ENCODE measurements around the gene SLC27A1. TPM values are rescaled to one million over a fixed set of nuclear protein-coding genes. Genes with fewer than 3 reads are reported as not detected.
"Not testable (repeated sequence)": the region's sequence is repeated elsewhere in the genome, so short reads cannot be mapped to it uniquely, and the experiment has no call there.

The SLC27A1 gene
- polyA plus RNA-seq, 4 donors, result 12.0 to 17.0 (median 13.3) TPM

DNA sequence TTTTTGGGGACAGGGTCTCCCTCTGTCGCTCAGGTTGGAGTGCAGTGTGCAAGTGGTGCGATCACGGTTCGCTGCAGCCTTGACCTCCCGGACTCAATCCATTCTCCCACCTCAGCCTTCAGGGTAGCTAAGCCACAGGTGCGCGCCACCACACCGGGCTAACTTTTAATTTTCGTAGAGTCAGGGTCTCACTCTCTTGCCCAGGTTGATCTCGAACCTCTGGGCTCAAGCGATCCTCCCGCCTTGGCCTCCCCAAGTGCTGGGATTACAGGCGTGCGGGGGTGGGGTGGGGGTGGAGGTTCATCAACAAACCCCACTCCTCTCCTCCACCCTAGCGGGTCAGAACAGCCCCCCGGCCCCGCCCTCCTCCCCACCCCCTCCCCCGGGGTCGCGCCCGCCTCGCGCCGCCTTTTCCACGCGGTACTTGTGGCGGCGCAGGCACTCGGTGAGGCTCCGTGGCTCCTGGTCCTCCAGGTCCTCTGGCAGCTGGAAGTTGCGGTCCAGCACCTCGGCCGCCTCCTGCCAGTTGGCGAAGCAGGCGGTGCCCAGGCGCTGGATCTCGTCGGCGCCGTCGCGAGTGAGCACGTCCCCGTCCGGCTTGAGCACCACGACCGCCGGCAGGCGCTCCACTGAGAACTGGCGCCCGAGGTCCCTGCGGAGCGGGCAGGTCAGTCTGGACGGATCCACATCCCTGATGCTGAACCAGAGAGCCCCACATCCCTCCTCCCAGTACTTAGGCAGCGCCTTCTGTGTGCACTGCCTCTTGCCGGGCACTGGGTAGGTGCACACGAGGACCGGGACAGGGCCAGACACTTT lies 14.8 kb upstream of the SLC27A1 start:
- DNase-seq (ENCODE audit: low read depth in 4 of 4, low spot score in 3 of 4), result no peak

GRCh38 chr19:17456127-17456526 lies 14.2 kb upstream of the SLC27A1 start:
- no peak for DNase-seq (ENCODE audit: low read depth in 4 of 4, low spot score in 3 of 4)

GRCh38 chr19:17457616-17458015 lies 12.7 kb upstream of the SLC27A1 start:
- no peak for DNase-seq (ENCODE audit: low read depth in 4 of 4, low spot score in 3 of 4)

GRCh38 chr19:17458970-17459369 lies 11.4 kb upstream of the SLC27A1 start:
- no peak for DNase-seq (ENCODE audit: low read depth in 4 of 4, low spot score in 3 of 4)

DNA sequence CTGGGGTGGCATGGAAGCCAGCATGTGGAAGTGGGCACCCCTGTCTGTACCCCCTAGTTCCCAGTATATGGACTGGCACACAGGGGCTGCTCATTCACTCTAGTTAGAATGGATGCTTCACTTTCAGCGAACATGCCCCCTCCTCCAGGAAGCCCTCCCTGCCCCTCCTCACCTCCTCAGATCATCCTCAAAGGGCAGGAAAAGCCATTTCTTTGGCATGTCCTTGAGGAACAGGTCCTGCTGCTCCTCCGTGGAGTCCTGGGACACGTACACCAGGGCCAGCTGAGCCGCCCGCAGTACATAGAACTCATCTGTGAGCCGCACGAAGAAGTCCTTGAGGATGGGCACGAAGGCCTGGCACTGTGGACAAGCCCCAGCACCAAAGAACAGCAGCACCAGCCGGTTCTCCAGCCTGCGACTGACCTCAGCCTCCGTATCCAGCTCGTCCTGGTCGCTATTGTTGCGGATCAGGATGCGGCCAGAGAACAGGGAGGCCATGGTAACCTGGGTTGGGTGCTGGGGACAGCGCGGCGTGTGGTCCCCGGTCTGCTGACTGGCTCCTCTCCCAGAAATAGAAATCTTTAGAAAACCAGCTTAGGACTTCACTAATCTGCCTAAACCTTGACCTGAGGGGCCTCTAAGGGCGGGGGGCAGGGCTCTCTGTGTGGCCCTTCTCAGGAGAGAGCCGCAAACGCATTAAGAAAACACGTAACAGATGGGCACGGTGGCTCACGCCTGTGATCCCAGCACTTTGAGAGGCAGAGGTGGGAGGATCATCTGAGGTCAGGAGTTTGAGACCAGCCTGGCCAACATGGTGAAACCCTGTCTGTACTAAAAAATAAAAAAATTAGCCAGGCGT lies 9.7 kb upstream of the SLC27A1 start, which contains the start of gene NXNL1:
NXNL1 (minus strand) TSS at position 555 of the 859 bp plus-strand sequence; CDS start at position 498, 57 bp downstream.
- no peak for DNase-seq (ENCODE audit: low read depth in 4 of 4, low spot score in 3 of 4)

DNA sequence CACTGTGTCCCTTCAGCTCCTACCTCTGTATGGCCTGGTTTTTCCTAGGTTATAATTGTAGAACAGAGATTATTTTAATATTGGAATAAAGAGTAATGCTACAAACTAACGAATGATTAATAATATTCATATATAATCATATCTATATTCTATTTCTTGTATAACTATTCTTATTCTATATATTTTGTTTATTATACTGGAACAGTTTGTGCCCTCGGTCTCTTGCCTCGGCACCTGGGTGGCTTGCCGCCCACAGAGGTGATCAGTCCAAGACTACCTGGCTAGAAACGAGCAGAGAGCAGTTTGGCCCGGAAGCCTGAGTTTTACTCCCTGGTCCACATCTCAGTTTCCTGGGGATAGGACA lies 3.9 kb upstream of the SLC27A1 start:
- no peak for DNase-seq (ENCODE audit: low read depth in 4 of 4, low spot score in 3 of 4)

GRCh38 chr19:17467471-17468301 lies 2.6 kb upstream of the SLC27A1 start:
- DNase-seq (ENCODE audit: low read depth in 4 of 4, low spot score in 3 of 4), result no peak

DNA sequence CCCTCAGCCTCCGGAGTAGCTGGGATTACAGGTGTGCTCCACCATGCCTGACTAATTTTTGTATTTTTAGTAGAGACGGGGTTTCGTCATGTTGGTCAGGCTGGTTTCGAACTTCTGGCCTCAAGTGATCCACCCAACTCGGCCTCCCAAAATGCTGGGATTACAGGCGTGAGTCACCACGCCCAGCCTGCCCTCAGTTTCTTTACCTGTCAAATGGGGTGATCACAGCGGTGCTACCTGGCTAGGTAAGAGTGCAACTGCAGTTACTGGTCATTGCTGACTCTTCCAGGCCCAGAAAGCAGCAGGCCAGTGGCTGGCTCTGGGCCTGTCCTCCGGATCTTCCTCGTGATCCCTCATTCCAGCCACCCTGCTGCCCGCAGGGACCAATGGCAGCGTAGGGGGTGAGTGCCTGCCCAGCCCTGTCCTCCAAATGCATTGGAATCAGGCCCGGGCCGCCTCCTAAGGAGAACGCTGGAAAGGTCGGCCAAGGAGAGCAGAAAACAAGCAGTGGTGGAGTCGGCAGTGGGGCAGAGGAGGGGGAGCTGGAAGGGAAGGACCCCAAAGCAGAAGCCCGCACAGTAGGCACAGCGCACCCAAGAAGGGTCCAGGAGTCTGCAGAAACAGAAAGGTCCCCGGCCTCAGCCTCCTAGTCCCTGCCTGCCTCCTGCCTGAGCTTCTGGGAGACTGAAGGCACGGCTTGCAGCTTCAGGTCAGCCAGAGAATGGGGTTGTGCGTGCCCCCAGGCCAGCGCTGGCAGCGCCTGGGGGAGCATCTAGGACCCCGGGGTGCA lies 1.8 kb upstream of the SLC27A1 start:
- DNase-seq (ENCODE audit: low read depth in 4 of 4, low spot score in 3 of 4), result no peak

DNA sequence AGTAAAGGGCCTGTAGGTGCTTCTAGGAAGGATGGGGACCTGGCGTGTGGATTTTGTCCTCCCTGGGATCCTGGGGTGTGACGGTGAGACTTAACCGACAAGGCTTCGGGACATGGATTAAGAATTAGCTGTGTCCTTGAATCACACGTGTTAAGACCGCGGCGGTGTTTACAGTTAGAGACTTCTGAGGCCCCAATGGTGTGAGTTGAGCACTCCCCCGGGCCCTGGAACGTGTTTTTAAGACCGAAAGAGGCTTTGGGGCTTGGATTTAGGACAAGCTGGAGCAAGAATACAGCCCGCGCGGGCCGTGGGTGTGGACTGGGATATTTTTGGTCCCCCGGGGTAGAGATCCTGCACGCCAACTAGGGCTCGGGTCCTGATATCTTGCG lies 1.2 kb upstream of the SLC27A1 start:
- no peak for DNase-seq (ENCODE audit: low read depth in 4 of 4, low spot score in 3 of 4)

DNA sequence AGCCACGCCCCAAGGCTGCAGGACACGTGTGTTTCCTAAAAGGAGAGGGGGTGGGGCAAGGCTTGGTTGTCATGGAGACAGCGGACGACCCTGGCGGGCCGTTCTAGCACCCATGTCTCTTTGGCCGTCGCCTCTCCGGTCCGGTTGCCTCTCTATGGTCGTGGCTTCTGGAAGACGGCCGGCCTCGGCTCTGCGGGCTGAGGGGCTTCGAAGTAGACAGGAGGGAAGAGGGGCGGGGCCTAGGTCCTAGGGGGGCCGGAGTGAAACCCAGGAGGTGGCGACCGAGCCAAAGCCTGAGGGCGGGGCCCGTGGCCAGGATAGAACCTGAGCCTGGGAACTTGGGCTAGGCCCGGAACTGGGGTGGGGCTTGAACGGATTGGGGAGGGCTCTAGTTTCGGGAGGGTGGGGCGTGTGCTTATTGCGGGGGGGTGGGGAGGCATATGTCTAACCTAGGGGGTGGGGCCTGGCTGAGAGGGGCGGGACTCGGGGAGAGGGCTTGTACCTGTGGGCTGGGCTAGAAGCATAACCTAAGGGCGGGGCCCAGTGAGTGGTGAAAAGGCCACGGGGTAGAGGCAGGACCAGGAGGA lies 750 bp upstream of the SLC27A1 start:
- peak; percentile 77 to 83 (median 79) for DNase-seq (ENCODE audit: low read depth in 4 of 4, low spot score in 3 of 4)

DNA sequence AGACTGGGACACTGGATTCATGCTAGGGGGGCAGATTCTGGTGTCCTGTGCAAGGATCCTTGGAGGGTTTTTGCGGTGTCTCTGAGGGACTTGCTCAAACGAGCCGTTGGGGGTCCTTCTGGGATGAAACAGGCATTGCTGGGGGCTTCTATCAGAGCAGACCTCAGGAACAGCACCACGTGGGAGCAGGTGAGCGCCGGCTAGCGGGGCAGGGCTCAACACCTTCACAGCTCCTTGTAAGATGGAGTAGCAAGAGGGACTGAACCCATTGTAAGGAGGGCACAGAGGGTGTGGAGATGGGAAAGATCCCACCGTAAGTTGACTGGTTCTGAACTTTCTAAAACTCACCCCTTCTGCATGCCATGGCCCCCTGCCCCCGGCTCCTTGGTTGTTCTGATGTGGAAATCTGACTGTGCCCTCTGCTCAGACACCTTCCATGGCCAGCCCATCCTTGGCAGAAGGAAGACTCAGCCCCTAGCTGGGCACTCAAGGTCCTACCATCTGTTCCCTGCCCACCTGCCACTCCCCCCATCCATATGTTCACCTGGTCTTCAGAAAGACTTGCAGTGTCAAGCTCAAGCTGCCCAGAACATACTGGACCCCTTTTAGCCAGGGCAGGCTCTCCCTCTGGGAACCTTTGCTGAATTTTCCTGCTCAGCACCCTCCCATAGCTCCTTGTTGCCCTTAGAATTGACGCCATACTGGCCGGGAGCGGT lies 1.2 kb downstream of the SLC27A1 start:
- DNase-seq (ENCODE audit: low read depth in 4 of 4, low spot score in 3 of 4), result no peak

GRCh38 chr19:17473041-17473440 lies 2.7 kb downstream of the SLC27A1 start:
- DNase-seq (ENCODE audit: low read depth in 4 of 4, low spot score in 3 of 4), result no peak

DNA sequence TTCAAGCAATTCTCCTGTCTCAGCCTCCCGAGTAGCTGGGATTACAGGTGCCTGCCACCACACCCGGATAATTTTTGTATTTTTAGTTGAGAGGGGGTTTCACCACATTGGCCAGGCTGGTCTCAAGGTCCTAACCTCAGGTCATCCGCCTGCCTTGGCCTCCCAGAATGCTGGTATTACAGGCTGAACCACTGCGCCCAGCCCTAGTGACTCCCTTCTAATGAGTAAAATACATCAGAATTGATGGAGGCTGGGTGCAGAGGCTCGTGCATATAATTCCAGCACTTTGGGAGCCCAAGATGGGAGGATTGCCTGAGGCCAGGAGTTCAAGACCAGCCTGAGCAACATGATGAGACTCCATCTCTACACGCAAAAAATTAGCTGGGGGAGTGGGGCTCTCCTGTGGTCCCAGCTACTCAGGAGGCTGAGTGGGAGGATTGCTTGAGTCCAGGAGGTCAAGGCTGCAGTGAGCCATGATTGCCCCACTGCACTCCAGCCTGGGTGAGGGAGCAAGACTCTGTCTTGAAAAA lies 4.8 kb downstream of the SLC27A1 start:
- not testable (repeated sequence) for DNase-seq (ENCODE audit: low read depth in 4 of 4, low spot score in 3 of 4)

GRCh38 chr19:17475541-17476115 lies 5.3 kb downstream of the SLC27A1 start:
- no peak for DNase-seq (ENCODE audit: low read depth in 4 of 4, low spot score in 3 of 4)

- no peak for DNase-seq (ENCODE audit: low read depth in 4 of 4, low spot score in 3 of 4)
Measured at GRCh38 chr19:17479325-17479791, 9.0 kb downstream of the SLC27A1 start.

- DNase-seq (ENCODE audit: low read depth in 4 of 4, low spot score in 3 of 4), result no peak
Measured at GRCh38 chr19:17481986-17482385, 11.7 kb downstream of the SLC27A1 start.

GRCh38 chr19:17482877-17483604 lies 12.7 kb downstream of the SLC27A1 start:
- no peak for DNase-seq (ENCODE audit: low read depth in 4 of 4, low spot score in 3 of 4)

DNA sequence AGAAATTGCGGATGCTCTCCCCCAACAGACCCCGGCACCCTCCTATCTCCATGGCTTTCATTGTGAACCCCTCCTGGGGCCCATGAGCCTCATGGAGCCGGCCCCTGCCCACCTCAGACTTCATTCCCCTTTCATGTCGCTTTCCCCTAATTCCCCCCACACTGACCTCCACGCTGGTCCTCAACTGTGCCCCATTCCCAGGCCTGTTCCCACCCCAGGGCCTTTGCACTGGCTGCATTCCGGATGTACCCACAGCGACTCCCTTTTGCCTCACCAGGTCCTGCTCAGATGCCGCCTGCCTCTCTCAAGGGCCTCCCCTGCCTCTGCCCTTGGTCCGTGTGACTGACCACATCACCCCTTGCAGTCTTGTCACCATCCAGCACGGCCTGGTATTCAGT lies 13.3 kb downstream of the SLC27A1 start:
- DNase-seq (ENCODE audit: low read depth in 4 of 4, low spot score in 3 of 4), result no peak

Data from right renal pelvis (tissue), 4 donors.